NCI-H2081 treated with DMSO at 0.1 percent for 48 hours (cell line): Measurements from ENCODE around the gene TLR9.
"Not testable (repeated sequence)": the region's sequence is repeated elsewhere in the genome, so short reads cannot be mapped to it uniquely, and the experiment has no call there.

Source experiments
- DNase-seq: peaks from one replicate; lab custom pipeline; 2025; lab: John Stamatoyannopoulos, UW

The TLR9 gene

GRCh38 chr3:52225452-52226228, at the start of gene TLR9:
TLR9 (minus strand) TSS chr3:52225645; CDS start chr3:52225529, 116 bp downstream.
- no peak for DNase-seq

GRCh38 chr3:52274781-52275180, 49.3 kb upstream of the TLR9 start:
- DNase-seq: not testable (repeated sequence)

- no peak for DNase-seq
Measured at GRCh38 chr3:52272831-52273230, 47.4 kb upstream of the TLR9 start.

- not testable (repeated sequence) for DNase-seq
Measured at GRCh38 chr3:52272172-52272571, 46.7 kb upstream of the TLR9 start.

- DNase-seq: no peak
Measured at GRCh38 chr3:52270252-52270754, 44.9 kb upstream of the TLR9 start.

GRCh38 chr3:52269776-52270175, 44.3 kb upstream of the TLR9 start:
- no peak for DNase-seq

- DNase-seq: no peak
Measured at GRCh38 chr3:52268036-52268435, 42.6 kb upstream of the TLR9 start.

GRCh38 chr3:52265387-52265786, 39.9 kb upstream of the TLR9 start:
- no peak for DNase-seq

GRCh38 chr3:52262447-52262846, 37.0 kb upstream of the TLR9 start:
- no peak for DNase-seq

- DNase-seq: no peak
Measured at GRCh38 chr3:52259448-52259847, 34.0 kb upstream of the TLR9 start.

- no peak for DNase-seq
Measured at GRCh38 chr3:52259035-52259434, 33.6 kb upstream of the TLR9 start.

- DNase-seq: no peak
Measured at GRCh38 chr3:52257911-52258310, 32.5 kb upstream of the TLR9 start.

GRCh38 chr3:52256622-52257021, 31.2 kb upstream of the TLR9 start:
- DNase-seq: no peak

- DNase-seq: no peak
Measured at GRCh38 chr3:52256159-52256558, 30.7 kb upstream of the TLR9 start.

- DNase-seq: no peak
Measured at GRCh38 chr3:52254608-52255007, 29.2 kb upstream of the TLR9 start.

GRCh38 chr3:52253314-52254304, 28.2 kb upstream of the TLR9 start:
- no peak for DNase-seq

GRCh38 chr3:52250122-52250521, 24.7 kb upstream of the TLR9 start:
- no peak for DNase-seq

- DNase-seq: no peak
Measured at GRCh38 chr3:52249683-52250082, 24.2 kb upstream of the TLR9 start.

- no peak for DNase-seq
Measured at GRCh38 chr3:52248816-52249547, 23.5 kb upstream of the TLR9 start.

- no peak for DNase-seq
Measured at GRCh38 chr3:52248165-52248541, 22.7 kb upstream of the TLR9 start.

- DNase-seq: no peak
Measured at GRCh38 chr3:52247409-52248164, 22.1 kb upstream of the TLR9 start.
